GM18951 (cell line): ENCODE results near the gene MARCHF10.

Experiments used
- POLR2A ChIP-seq: IDR thresholded peaks from 4 replicates; pipeline ENCODE4 v1.6.1; 2011; ENCODE audit warnings: mild to moderate bottlenecking; ENCODE audit not compliant: insufficient read length, insufficient read depth; ENCODE audit errors: extremely low read depth
- in situ Hi-C: fragments of 300-500 bp; cut with MboI; formaldehyde crosslinking; loops from one replicate; pipeline ENCODE4 v1.12.0; 2022; ENCODE audit warnings: low sequenced_read_pairs, mixed read lengths, inconsistent platforms; ENCODE audit not compliant: unreplicated experiment

The MARCHF10 gene

DNA sequence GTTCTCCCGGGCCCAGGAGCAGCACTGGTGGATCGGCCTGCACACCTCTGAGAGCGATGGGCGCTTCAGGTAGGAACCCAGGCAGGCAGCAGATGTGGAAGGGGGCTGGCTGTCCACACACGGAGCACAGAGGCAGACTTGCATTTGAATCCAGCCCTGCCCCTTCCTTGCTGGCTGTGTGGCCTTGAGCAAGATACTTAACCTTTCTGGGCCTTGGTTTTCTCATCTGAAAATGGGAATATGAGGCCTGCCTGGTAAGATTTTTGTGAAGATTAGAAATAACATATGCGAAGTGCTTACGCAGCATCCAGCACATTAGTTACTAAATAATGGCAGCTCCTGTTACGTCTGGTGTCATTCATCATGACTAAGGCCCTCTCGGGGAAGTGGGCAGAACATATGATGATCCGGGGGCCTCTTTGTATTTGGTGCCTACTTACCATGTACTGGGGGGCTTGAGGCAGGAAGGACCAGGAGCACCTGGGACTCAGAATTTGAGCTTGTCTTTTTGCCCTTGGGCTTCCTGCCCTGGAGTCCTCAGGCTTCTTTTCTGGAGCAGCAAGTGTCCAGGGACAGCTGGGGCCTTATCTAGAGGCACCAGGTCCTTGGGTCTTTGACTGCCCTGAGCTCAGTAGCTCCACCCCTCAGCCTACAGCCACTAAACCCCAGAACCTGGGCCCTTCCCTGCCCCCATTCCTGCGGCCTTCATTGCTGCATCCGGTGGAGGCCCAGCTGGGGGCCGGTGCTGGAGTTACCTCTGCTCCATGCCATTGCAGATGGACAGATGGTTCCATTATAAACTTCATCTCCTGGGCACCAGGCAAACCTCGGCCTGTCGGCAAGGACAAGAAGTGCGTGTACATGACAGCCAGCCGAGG lies 126.8 kb downstream of the MARCHF10 start:
- in situ Hi-C loops: loop anchor here (25.0 kb wide), 1 partner anchor 706 kb away; no protein-coding TSS in a partner anchor
- TF ChIP-seq POLR2A: no peak

DNA sequence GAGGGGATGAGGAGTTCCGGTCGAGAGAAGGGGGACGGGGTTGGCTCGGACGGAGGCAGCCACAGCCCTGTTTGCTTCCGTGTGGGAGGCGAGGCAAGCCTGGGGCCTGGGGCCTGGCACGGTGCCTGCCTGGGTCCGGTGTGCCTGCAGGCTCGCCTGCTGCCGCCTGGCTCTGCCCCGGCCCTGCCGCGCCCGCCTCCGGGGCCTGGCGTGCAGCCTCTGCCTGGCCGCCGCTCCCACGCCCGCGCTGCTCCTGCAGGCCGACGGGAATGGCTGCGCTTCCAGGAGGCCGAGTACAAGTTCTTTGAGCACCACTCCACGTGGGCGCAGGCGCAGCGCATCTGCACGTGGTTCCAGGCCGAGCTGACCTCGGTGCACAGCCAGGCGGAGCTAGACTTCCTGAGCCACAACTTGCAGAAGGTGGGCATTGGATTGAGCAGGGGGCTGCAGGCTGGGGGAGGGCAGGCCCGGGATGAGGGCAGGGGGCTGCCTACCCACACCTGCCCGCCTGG lies 127.5 kb downstream of the MARCHF10 start:
- TF ChIP-seq POLR2A: no peak
- in situ Hi-C loops: loop anchor here (25.0 kb wide), 1 partner anchor 707 kb away; no protein-coding TSS in a partner anchor

DNA sequence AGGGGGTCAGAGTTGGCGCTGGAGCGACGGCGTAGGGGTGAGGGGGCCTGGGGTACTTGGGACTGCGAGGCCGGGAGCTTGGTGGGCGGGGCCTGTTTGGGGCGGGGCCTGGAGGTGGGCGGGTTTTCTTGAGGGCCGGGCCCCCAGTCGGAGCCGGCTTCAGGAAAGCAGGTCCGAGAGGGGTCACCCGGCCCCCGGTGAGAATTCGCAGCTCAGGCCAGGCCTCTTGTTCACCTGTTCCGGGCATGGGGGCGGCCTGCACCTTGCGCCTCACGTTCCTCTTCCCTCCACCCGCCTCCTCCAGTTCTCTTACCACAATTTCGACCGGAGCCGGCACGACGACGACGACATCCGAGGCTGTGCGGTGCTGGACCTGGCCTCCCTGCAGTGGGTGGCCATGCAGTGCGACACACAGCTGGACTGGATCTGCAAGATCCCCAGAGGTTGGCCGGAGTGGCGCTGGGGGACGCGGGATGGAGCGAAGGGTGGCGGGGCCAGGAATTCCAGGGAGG lies 128.2 kb downstream of the MARCHF10 start:
- in situ Hi-C loops: loop anchor here (25.0 kb wide), 1 partner anchor 707 kb away; no protein-coding TSS in a partner anchor
- no peak for TF ChIP-seq POLR2A

DNA sequence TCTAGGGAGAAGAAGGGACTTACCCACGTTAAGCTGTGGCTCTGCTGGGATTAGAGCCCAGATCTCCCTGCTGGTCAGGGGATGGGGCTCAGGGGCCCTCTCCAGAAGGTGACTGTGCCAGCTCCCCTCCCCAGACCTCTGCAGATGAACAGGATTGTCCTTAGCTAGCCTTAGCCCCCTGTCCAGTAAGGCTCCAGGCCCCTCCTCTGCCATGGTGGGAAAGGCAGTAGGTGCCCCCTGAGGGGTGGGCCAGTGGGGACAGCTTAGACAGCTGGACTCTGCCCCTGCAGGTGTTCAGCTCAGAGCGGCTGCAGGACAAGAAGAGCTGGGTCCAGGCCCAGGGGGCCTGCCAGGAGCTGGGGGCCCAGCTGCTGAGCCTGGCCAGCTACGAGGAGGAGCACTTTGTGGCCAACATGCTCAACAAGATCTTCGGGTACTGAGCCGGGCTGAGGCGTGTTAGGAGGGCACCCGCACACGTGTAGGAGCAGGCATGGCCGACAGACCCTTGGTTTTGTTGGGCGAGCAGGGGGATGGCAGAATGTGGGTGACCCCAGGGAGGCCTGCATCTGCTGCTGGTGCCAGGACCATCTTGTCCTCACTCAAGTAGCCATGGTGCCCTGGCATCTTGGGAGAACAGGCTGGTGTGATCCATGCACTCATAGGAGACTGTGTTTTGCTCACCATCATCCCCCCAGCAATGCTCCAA lies 129.7 kb downstream of the MARCHF10 start:
- TF ChIP-seq POLR2A: no peak
- in situ Hi-C loops: loop anchor here (25.0 kb wide), 1 partner anchor 709 kb away; no protein-coding TSS in a partner anchor

DNA sequence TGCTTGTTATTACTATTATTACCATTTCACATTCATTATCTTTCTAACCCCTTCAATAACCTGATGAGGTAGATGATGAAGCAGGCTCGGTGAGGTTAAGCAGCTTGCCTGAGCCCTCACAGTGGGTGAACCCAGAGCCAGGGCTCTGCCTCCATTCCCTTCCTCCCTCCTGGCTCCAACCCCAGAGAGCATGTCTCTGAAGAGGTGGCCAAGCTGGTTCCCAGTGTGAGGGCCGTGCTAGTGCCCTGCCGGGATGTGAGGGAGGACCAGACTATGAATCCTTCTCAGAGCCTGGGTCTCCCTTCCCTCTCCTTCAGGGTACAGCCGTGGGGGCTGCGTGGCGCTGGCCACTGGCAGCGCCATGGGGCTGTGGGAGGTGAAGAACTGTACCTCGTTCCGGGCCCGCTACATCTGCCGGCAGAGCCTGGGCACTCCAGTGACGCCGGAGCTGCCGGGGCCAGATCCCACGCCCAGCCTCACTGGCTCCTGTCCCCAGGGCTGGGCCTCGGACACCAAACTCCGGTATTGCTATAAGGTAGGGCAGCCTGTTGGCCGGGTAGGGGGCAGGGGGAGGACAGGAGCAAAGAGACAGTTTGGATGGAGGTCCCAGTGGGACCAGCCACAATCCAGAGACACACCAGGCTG lies 131.0 kb downstream of the MARCHF10 start:
- in situ Hi-C loops: loop anchor here (25.0 kb wide), 1 partner anchor 710 kb away; no protein-coding TSS in a partner anchor
- no peak for TF ChIP-seq POLR2A

DNA sequence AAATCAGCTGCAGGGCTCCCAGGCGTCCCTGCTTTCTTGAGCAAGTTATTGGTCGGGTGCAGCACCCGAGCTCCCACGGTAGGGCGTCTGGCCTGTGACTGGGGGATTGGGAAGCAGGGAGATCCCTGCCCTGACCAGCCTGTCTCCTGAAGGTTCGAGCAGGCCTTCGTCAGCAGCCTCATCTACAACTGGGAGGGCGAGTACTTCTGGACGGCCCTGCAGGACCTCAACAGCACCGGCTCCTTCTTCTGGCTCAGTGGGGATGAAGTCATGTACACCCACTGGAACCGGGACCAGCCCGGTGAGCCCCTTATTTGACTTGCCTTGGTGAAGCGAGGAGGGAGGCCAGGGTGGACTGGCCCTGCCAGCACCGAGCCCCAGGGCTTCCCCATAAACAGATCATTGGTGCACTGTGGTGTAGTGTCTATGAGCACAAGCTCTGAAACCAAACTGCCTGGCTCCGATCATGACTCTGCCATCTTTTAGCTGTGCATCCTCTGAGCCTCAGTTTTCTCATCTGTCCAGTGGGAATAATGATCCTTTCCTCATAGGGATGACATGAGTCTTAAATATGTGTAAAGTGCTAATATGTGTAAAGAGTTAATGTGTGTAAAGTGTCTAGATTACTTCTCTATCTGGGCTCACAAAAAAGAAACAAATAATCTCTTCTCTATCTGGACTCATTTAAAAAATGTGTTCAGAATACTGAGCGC lies 131.7 kb downstream of the MARCHF10 start:
- in situ Hi-C loops: loop anchor here (25.0 kb wide), 1 partner anchor 711 kb away; no protein-coding TSS in a partner anchor
- TF ChIP-seq POLR2A: no peak

DNA sequence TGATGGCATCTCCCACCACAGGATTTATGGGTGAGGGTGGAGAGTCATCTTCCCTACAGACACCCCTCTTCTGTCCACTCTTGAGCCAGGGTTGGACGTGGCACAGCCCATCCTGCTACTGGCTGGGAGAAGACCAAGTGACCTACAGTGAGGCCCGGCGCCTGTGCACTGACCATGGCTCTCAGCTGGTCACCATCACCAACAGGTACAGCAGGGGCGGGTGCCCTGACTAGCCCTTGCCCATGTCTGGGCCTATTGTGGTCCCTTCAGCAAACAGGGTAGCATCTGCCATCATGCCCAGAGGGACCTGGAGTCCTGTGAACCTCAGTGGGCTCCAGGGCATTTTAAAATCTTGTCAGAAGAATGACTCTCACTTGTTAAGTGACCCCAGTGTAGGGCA lies 132.4 kb downstream of the MARCHF10 start:
- in situ Hi-C loops: loop anchor here (25.0 kb wide), 1 partner anchor 712 kb away; no protein-coding TSS in a partner anchor
- TF ChIP-seq POLR2A: no peak

DNA sequence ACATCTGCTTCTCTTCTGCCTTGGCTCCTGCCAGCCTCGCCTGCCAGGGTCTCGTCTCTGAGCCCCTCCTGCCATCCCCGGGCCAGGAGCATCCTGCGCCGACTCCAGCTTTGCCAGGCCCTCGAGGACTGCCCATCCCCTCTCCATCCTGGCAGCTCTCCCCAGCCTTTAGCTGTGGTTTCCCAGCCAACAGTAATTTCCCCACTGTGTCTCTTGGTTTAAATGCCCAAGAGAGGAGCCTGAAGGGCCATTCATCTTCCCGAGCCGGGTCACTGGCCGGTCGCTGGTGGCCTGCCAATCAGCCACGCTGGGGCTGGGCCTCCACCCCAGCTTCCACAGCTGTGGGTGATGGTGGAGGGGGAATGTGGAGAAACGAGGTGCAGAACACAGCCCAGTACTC lies 132.9 kb downstream of the MARCHF10 start:
- TF ChIP-seq POLR2A: no peak

DNA sequence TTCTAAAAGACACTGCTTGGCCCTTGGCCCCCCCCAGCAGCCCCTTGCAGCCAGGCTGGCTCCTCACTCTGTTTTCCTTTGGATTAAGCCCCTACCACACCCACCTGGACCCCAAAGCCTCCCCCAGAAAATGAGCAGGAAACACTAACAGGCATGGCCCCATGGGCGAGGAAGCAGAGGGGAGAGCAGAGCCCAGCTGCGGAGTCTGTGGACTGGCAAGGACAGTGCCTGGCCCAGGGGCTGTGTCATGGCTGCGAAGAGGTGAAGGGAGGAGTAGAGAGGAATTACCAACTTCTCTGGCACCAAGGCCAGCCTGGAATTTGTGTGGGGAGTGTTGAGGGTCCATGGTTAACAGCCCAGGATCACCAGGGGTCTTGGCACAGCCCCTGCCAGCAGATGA lies 133.3 kb downstream of the MARCHF10 start:
- in situ Hi-C loops: loop anchor here (25.0 kb wide), 1 partner anchor 712 kb away; no protein-coding TSS in a partner anchor
- TF ChIP-seq POLR2A: no peak

More for the DNA sequence above, 132.9 kb downstream of the MARCHF10 start:
- in situ Hi-C loops: loop anchor here (25.0 kb wide), 1 partner anchor 712 kb away; no protein-coding TSS in a partner anchor

DNA sequence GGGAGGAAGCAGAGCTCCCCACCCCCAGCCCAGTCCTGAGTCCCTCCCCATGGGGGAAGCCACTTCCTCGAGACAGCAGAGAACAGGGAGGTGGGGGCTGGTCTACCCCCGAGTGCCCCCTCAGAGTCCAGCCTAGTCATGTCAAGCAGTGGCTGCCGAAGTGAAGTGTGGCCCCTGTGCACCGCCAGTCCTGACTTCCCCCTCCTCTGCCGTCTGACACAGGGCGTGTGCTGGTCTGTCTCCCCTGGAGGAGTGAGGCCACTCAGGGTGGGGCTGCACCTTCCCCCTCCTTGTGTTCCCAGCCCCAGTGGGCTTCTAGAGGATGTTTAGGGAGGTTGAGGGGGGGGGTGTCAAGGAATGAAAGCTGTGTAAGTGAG lies 133.8 kb downstream of the MARCHF10 start:
- no peak for TF ChIP-seq POLR2A
- in situ Hi-C loops: no loop called here

DNA sequence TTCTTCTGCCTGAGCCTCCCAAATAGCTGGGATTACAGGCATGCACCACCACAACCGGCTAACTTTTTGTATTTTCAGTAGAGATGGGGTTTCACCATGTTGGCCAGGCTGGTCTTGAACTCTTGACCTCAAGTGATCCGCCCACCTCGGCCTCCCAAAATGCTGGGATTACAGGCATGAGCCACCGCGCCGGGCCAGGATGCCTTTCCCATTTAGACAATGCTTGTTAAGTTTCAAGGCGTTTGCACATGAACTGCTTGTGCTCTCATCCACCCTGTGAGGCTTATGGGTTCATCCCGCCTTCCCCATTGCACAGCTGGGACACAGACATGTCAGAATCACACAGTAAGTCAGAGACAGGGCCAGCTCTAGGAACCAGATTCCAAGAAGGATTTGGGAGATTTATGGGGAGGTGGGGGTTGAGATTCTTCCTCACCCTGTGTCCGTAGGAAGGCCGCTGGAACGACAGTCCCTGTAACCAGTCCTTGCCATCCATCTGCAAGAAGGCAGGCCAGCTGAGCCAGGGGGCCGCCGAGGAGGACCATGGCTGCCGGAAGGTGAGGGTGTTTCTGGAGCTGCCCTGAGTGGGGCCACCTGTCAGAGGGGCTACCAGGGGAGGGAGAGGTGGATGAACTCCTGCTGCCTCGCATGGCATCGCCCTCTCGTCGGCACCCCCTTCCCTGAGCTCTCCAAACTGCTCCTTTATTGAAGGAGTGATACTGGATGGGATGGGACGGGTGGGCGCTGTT lies 134.3 kb downstream of the MARCHF10 start:
- TF ChIP-seq POLR2A: no peak
- in situ Hi-C loops: no loop called here
